ENCODE data around the gene RNF157. TPM values are rescaled to one million over a fixed set of nuclear protein-coding genes. Genes with fewer than 3 reads are reported as not detected.

Gene RNF157
- total and polyA plus RNA-seq, 8 donors: 0.79 to 11.1 (median 8.2) TPM

- H3K27ac ChIP-seq: peak overlapping the region in 1 of 2 donors; percentile 5
- no peak for TF ChIP-seq CTCF (IDR thresholded peaks at IDR 0.05)
- intact Hi-C loops (cut with DNase I): loop anchor here in 1 of 2 donors (5.0 kb wide), 1 partner anchor 57 kb away; no protein-coding TSS in a partner anchor
Measured at GRCh38 chr17:76179496-76180467, 60.5 kb downstream of the RNF157 start.

GRCh38 chr17:76178124-76178523 is 62.2 kb downstream of the RNF157 start:
- ATAC-seq (no peak), DNase-seq (no peak)
- intact Hi-C loops (cut with DNase I): loop anchor here in 1 of 2 donors (5.0 kb wide), 1 partner anchor 56 kb away; no protein-coding TSS in a partner anchor
- no peak overlapping the region for H3K27ac ChIP-seq
- no peaks in the 10 kb centered on the region for H3K9me3 ChIP-seq
- no peak overlapping the region for H3K4me3 ChIP-seq
- peaks cover 0 to 17% of the 10 kb centered on the region in 2 donors for H3K4me1 ChIP-seq
- H3K27me3 ChIP-seq: no peaks in the 10 kb centered on the region
- no peaks in the 10 kb centered on the region for H3K36me3 ChIP-seq
- TF ChIP-seq CTCF (IDR thresholded peaks at IDR 0.05): no peak

More at GRCh38 chr17:76179496-76180467, 60.5 kb downstream of the RNF157 start:
- Histone ChIP-seq H3K9me3 (no peaks in the 10 kb centered on the region), H3K4me3 (no peak overlapping the region), H3K36me3 (no peaks in the 10 kb centered on the region), H3K4me1 (peaks cover 0 to 17% of the 10 kb centered on the region in 2 donors), H3K27me3 (no peaks in the 10 kb centered on the region)
- ATAC-seq (no peak), DNase-seq (no peak)

- DNase-seq: no peak
- Histone ChIP-seq H3K36me3 (no peaks in the 10 kb centered on the region), H3K27ac (no peak overlapping the region), H3K4me1 (peaks cover 0 to 12% of the 10 kb centered on the region in 2 donors), H3K9me3 (no peaks in the 10 kb centered on the region), H3K4me3 (no peak overlapping the region), H3K27me3 (no peaks in the 10 kb centered on the region)
- intact Hi-C loops (cut with DNase I): loop anchor here in 1 of 2 donors (5.0 kb wide), 1 partner anchor 55 kb away; no protein-coding TSS in a partner anchor
- ATAC-seq: no peak
- no peak for TF ChIP-seq CTCF (IDR thresholded peaks at IDR 0.05)
Measured at GRCh38 chr17:76176701-76177574, 63.4 kb downstream of the RNF157 start.

GRCh38 chr17:76174037-76174436 is 66.3 kb downstream of the RNF157 start:
- Histone ChIP-seq H3K4me1 (no peaks in the 10 kb centered on the region), H3K4me3 (no peak overlapping the region), H3K27me3 (no peaks in the 10 kb centered on the region), H3K27ac (no peak overlapping the region), H3K9me3 (no peaks in the 10 kb centered on the region), H3K36me3 (no peaks in the 10 kb centered on the region)
- no peak for TF ChIP-seq CTCF (IDR thresholded peaks at IDR 0.05)
- intact Hi-C loops (cut with DNase I): no loop called here
- peak in 1 of 4 donors; percentile 21 for DNase-seq
- ATAC-seq: no peak
